Testis (tissue), 3 donors: Measurements from ENCODE around the gene TAX1BP1. TPM values are rescaled to one million over a fixed set of nuclear protein-coding genes. Genes with fewer than 3 reads are reported as not detected.

Experiments used
- DNase-seq: peaks from one replicate; pipeline ENCODE4 v3.0.0-alpha.2; 2019
- H3K27ac ChIP-seq, 2 donors: fragments of 200-600 bp; sonication (generic); one replicate each; pipeline ENCODE4 v1.5.1; 2019
- H3K27me3 ChIP-seq: fragments of 200-600 bp; sonication (generic); one replicate; pipeline ENCODE4 v1.5.1; 2019
- H3K36me3 ChIP-seq: fragments of 200-600 bp; sonication (generic); one replicate; pipeline ENCODE4 v1.5.1; 2017; ENCODE audit warnings: low read depth; ENCODE audit errors: missing control alignments
- H3K4me1 ChIP-seq: fragments of 200-600 bp; sonication (generic); one replicate; pipeline ENCODE4 v1.5.1; 2019
- H3K4me3 ChIP-seq, 2 donors: fragments of 200-600 bp; sonication (generic); one replicate each; pipeline ENCODE4 v1.5.1; 2017 to 2019
- H3K9me3 ChIP-seq: fragments of 200-600 bp; sonication (generic); one replicate; pipeline ENCODE4 v1.5.1; 2017
- CTCF ChIP-seq, 3 experiments: fragments of 450-650 bp in 2 of 3; fragments of 200-600 bp in 1 of 3; sonication (generic) in 1 of 3; IDR thresholded peaks; one replicate each; pipeline ENCODE4 v1.5.1; 2016 to 2019; ENCODE audit warnings: antibody characterized with exemption in 3 of 3, mild to moderate bottlenecking in 2 of 3, moderate library complexity in 1 of 3
- POLR2A ChIP-seq: fragments of 450-650 bp; IDR thresholded peaks from one replicate; pipeline ENCODE4 v1.6.1; 2017; ENCODE audit warnings: antibody characterized with exemption, mild to moderate bottlenecking, moderate library complexity
- WGBS, 2 donors: methylation state at CpG; one replicate each; pipeline ENCODE4 v1.1.5; 2018; 5-methylcytosine and 5-hydroxymethylcytosine counted together
- intact Hi-C: fragments of 100-400 bp; cut with DNase I; formaldehyde crosslinking; loops from one replicate; pipeline ENCODE4 v1.15.1; 2023; ENCODE audit warnings: low total_unique reads
- polyA plus RNA-seq: library from polyadenylated mRNA; stranded (reverse); fragments of 350-450 nt; fragmentation: Illumina TruSeq; extraction: RNeasy Lipid Tissue Mini Kit (QIAGEN cat#74804); gene quantifications from one replicate; pipeline ENCODE4 v1.2.3, GENCODE V29; 2014; ENCODE audit warnings: low read depth, low replicate concordance; ENCODE audit not compliant: insufficient read depth
- total RNA-seq, 2 donors: library from RNA; depleted of rRNA; stranded (reverse); fragments of >200 nt; gene quantifications; one replicate each; pipeline ENCODE4 v1.2.3, GENCODE V29; 2016

The TAX1BP1 gene
- total and polyA plus RNA-seq, 3 donors from 2014 or later = 36.8 to 155 (median 154) TPM

- Histone ChIP-seq H3K4me3 (no peak overlapping the region), H3K36me3 (no peaks in the 10 kb centered on the region), H3K9me3 (no peaks in the 10 kb centered on the region), H3K27me3 (no peaks in the 10 kb centered on the region), H3K4me1 (no peaks in the 10 kb centered on the region), H3K27ac (no peak overlapping the region)
- intact Hi-C loops = no loop called here
- no peak for TF ChIP-seq CTCF (IDR thresholded peaks at IDR 0.05)
- TF ChIP-seq POLR2A = no peak
- no peak for DNase-seq
- WGBS, 2 donors = 82 to 84% methylated on average over 3 of the region's 3 CpGs
Measured at GRCh38 chr7:27712217-27712616, 27.7 kb upstream of the TAX1BP1 start.

DNA sequence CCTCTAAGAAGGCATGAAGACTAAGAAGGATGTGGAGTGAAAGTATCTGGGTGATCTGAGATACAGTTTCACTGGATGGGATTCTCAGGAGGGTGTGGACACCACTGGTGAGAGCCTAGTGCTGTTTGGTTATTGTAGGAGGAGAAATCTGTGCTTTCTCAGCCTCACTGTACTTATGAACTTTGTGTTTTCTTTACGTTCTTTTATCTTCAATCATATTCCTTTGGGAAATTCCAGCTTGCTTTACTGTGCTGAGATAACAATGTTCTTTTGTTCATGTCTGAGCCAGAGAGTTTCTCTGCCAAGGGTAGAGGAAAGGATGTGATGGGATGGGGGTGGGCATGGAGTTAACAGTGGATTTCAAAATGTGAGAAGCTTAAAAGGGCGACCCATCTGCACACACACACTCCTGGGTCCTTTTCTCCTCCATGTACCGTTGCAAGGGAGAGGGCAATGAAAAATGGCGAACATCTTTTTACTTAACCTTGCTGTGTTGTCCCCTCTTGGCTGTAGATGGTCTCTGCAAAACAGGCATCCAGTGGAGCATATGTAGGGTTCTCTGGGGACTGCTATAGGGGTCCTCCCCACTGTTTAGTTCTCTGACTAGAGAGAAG is 25.0 kb upstream of the TAX1BP1 start:
- Histone ChIP-seq H3K4me1 (no peaks in the 10 kb centered on the region), H3K27ac (no peak overlapping the region), H3K4me3 (no peak overlapping the region), H3K9me3 (no peaks in the 10 kb centered on the region), H3K36me3 (no peaks in the 10 kb centered on the region), H3K27me3 (no peaks in the 10 kb centered on the region)
- TF ChIP-seq CTCF (IDR thresholded peaks at IDR 0.05) (no peak), POLR2A (no peak)
- WGBS, 2 donors = 58 to 62% methylated on average over 4 of the region's 4 CpGs
- intact Hi-C loops = no loop called here
- DNase-seq = no peak

DNA sequence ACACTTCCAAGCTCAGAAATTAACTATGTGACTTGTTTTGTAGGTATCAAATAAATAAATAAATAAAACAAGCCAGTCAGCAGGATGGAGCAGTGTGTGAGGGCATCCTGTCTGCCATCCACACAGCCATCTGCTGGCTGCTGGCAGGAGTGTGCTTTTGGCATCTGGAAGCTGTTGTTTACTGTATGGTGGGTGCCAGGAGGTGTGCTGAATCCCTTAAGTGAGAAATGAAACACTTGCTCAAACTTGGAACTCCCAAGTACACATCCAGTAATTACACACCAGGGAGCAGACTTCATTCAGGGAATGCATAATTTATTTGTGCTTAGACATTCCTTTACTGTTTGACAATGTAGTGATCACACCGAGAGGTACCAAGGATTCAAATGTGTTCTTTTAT is 16.9 kb upstream of the TAX1BP1 start:
- Histone ChIP-seq H3K4me1 (no peaks in the 10 kb centered on the region), H3K27ac (no peak overlapping the region), H3K36me3 (no peaks in the 10 kb centered on the region), H3K9me3 (no peaks in the 10 kb centered on the region), H3K27me3 (no peaks in the 10 kb centered on the region), H3K4me3 (no peak overlapping the region)
- intact Hi-C loops = no loop called here
- no peak for DNase-seq
- 79 to 81% methylated on average over 1 of the region's 1 CpG for WGBS, 2 donors
- no peak for TF ChIP-seq CTCF (IDR thresholded peaks at IDR 0.05)
- TF ChIP-seq POLR2A = no peak

- no peaks in the 10 kb centered on the region for H3K27me3 ChIP-seq
- no peak overlapping the region for H3K4me3 ChIP-seq
- TF ChIP-seq CTCF (IDR thresholded peaks at IDR 0.05) (no peak), POLR2A (no peak)
- intact Hi-C loops = no loop called here
- no peaks in the 10 kb centered on the region for H3K9me3 ChIP-seq
- no peak overlapping the region for H3K27ac ChIP-seq
- no peak for DNase-seq
- no peaks in the 10 kb centered on the region for H3K36me3 ChIP-seq
- no peaks in the 10 kb centered on the region for H3K4me1 ChIP-seq
- WGBS, 2 donors = 55 to 79% methylated on average over 6 of the region's 6 CpGs
Measured at GRCh38 chr7:27727058-27727457, 12.9 kb upstream of the TAX1BP1 start.

- intact Hi-C loops = no loop called here
- H3K4me3 ChIP-seq = no peak overlapping the region
- no peak overlapping the region for H3K27ac ChIP-seq
- no peaks in the 10 kb centered on the region for H3K27me3 ChIP-seq
- TF ChIP-seq POLR2A = no peak
- no peak for DNase-seq
- no peaks in the 10 kb centered on the region for H3K4me1 ChIP-seq
- WGBS, 2 donors = 42 to 54% methylated on average over 6 of the region's 6 CpGs
- no peaks in the 10 kb centered on the region for H3K36me3 ChIP-seq
- no peaks in the 10 kb centered on the region for H3K9me3 ChIP-seq
Measured at GRCh38 chr7:27730112-27730511, 9.8 kb upstream of the TAX1BP1 start.
